Dedifferentiated amniotic fluid mesenchymal stem cell (primary cell): ENCODE measurements around the gene SNCG.

Experiments used
- DNase-seq: peaks from one replicate; pipeline ENCODE4 v3.0.0-alpha.2; 2016; ENCODE audit errors: extremely low spot score

The SNCG gene

DNA sequence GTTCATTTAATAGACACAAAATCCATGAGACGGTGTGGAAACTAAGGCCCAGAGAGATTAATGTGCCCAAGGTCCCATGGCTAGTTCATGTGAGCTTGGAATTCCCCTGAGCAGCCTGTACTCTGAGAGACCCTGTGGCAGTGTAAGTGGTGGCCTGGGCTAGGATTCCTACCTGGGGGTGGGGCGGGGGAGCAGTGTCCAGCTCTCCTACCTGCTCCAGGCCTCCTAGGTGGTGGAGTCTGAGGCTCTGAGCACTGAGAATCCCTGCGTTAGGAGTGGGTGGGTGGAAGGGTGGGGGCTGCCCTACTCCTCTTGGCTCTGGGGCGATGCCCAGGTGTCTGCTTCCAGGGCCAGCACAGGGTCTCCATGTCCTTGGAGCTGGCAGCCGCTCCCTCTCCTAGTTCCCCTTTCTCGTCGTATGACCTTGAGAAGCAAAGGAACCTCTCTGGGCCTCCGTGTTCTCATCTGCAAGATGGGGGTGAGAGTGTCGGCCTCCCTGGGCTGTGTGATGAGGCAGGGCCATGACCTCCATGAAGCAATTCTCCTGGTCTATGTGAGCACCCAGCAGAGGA, 2.5 kb downstream of the SNCG start:
- DNase-seq, result no peak

DNA sequence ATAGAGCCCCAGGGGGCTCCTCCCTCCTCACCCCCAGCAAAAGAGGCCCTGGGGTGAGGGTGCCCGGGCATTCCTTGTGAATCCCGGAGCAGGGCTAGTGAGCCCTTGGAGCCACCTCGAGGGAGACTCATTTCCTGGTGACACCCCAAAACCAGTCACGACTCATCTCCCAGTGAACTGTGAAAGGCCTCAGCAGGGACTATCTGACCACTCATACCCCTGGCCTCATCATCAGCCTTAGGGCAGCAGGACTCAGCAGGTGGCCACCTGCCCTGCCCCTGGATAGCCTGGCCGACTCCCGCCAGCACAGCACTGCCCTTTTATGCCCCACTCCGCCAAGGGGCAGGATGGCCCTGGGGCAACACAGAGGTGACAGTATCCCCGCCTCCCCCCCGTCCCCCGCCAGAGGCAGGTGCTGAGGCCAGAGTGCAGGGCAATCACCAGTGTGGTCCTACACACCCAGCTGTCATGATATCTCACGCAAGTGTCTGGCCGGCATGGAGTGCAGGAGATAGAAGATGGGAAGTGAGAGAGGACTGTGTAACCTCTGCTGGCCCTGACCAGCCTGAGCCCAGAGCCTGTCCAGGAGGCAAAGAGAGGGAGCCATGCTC, 3.2 kb downstream of the SNCG start:
- DNase-seq, result no peak

DNA sequence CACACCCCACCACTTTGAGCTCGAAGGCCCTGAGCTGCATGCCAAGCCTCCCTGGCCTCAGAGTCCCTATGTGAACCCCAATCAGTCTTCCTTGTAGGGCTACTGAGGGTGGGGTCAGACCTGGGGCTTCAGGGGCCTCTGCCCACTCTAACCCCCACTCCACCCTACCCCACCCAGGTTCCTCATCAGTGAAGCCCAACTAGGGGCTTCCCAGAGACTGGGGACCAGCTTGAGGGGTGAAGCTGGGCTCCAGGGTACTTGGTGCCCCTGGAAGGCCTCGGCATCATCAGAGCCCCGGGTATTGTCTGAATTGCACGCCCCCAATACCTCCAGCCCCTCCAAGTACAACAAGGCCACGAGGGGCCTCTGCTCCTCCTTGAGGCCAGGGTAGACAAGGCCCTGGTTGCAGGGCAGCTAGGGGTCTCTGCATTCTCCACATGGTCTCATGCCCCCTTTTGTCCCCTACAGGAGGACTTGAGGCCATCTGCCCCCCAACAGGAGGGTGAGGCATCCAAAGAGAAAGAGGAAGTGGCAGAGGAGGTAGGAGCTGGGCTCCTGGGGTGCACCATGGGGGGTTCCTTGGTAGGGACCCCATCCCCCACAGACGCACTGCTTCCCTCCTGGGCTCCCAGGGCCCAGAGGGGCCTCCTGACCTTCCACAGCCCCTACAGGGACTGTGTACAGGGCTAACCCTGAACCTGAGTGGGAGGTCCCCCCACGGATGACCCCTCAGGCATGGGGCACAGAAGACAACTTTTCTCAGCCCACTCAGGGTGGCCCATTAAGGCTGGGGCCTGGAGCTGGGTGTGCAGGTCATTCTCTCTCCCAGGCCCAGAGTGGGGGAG, 4.0 kb downstream of the SNCG start:
- DNase-seq, result no peak

DNA sequence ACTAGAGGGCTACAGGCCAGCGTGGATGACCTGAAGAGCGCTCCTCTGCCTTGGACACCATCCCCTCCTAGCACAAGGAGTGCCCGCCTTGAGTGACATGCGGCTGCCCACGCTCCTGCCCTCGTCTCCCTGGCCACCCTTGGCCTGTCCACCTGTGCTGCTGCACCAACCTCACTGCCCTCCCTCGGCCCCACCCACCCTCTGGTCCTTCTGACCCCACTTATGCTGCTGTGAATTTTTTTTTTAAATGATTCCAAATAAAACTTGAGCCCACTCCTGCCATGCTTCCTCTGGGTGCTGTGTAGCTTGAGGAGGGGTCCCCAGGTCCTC, 4.5 kb downstream of the SNCG start:
- DNase-seq, result no peak

DNA sequence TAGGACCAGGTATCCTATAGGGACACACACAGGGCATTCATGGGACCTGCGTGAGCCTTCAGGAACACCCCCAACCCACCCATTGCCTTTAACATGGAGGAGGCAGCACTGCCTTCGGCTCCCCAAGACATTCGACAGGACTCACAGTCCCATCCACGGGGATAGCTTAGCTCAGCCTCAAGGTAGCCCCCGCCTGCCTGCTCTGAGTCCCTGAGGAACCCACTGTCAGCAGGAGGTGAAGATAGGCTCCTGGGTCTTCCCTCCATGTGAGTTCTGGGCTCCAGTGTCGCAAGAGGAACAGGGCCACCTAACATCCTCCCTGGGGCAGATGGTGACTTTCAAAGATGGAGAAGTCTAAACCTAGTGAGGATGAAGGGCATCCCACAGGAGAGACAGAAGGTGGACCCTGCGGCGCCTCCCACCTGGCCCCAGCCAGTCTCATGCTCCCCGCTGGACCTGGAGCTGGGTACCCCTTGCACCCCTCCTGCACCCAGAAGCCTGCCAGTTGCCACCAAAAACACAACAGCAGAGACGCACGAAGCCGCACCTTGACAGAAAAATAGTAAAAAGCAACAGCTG, 5.0 kb downstream of the SNCG start:
- DNase-seq, result no peak

DNA sequence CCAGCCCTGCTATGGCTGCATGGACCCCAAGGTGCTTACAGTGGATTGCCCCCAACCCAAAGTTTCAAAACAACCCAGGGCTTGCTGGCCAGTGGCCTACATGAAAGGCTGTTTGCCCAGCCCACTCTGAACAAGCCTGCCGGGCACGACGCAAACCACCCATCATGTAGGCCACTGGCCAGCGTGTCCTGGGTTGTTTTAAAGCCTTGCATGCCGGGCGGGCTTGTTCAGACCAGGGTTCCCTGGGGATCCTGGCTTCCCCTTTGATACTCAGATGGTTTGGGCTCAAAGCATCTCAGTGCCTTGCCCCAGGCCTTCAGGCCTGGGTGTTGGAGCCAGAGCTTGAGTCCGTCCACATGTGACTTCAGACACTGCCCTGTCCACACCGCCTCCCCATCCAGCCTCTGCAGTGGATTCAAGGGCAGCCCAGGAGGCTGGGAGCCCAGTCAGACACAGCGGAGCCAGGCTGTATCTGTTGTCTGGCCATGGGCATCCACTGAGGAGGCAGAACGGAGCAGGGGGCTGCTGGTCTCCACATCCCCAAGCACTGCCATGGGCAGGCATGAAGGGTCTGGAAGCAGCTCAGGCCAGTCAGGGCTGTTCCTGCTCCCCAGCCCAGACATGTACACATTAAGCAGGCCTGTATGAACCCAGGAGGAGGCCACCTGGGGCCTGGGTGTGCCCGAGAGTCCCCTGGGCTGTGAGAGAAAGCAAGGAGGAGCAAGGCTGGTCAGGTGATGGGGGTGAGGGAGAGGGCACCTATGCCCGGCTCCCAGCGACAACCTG, 5.9 kb downstream of the SNCG start:
- DNase-seq, result no peak

DNA sequence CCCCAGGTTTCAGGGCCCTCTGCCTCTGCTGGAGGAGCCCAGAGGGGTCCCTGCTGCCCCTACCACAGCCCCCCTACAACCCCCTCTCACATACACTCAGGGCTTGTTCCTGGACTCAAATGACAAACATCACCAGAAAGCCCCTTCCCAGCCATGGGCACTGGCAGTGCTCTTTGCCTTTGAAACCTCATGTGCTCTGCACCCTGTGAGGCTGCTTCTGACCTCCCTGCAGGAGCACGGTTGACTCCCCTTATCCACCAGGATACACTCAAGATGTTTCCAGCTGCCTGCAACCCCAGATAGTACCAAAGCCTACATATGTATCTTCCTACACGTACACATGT, 6.4 kb downstream of the SNCG start:
- no peak for DNase-seq

DNA sequence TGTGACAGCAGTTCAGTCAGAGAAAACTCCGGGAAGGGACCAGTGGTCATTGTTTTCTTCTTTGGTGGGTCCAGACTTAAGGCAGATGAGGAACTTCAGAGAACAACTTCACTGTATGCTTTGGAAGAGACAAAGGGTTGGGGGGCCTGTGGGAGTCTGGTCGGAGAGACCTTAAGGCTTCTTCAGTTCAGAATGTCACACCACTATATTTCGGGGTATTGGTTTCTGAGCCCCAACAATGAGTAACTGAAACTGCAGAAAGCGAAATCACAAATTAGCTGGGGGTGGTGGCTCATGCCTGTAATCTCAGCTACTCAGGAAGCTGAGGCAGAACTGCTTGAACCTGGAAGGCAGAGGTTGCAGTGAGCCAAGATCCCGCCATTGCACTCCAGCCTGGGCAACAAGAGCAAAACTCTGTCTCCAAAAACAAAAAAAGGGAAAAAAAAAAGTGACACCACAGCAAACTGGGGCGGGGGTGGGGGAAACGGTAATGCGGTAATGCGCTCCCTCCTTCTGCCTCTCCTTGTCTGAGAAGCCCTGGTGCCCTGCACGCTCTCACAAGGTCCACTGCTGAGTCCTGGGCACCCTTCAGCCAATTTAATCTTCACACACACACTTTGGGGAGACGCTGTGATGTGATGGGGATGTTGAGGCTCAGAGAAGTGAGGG, 7.7 kb downstream of the SNCG start:
- no peak for DNase-seq

DNA sequence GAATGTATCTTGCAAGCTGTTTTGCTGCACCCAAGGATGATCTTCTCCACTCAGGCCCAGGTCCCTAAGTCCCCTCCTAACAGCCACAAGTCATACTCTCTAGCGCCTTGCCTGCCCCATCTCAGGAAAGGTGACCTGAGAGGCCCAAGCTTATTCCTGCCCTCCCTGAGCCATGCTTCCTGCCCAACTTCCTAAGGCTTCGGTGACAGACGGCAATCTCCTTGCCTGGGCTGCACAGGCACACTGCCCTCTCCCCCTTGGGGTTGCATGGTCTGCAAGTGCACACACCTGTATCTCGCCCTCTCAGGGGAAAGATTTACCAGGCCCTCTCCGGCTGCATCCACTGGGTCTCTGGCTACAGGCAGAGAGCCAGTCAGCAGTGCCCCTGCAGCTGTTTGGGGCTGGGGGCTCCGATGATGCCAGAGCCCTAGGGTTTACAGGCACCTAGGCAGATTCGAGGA, 9.1 kb downstream of the SNCG start:
- DNase-seq, result no peak

DNA sequence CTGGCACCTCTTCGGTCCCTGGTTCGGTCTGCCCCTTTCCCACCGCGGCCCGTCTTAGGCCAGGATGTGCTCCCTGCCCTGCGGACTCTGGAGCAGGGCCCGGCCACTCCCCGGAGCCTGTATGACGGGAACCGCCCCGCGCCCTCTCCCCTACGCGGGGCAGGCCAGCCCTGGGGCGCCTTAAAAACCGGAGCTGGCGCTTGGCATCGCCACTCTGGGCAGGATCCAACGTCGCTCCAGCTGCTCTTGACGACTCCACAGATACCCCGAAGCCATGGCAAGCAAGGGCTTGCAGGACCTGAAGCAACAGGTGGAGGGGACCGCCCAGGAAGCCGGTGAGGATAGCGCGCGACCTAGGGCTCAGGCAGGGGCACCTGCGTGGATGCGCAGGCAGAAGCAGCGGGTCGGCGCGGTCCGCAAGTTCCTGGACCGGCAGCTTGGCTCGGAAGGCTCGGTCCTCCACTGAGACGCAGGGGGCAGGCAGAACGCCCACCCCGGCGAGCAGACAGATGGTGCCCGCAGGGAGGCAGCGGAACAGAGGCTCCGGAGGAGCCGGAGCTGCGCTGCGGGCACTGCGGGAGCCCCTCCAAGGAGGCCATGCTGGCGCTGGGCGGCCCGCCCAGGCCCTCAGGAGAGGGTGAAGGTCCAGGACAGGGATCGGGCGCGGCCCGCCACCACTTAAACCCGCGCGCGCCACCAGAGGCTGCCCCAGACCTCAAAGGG, 10.0 kb downstream of the SNCG start, which contains the start of gene ADIRF:
ADIRF (plus strand) TSS at position 212 of the 723 bp plus-strand sequence; CDS start at position 275, 63 bp downstream.
- DNase-seq, result no peak

DNA sequence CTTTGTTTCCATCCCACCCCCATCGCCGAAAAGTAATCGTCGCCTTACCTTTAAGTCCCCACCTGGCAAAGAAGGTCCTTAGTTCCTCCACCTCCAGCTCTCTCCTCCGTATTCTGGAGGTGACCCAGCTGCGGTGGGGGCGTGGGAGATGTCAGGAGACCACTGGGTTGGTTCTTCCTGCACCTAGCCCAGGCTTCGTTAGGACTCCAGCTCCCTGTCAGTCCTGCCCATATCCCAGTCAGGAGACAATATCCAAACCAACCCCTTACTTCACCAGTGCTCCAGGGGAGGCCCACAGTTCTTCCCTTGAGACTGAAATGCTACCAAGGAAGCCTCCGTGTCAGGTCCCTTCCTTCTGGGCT, 10.6 kb downstream of the SNCG start:
- no peak for DNase-seq

DNA sequence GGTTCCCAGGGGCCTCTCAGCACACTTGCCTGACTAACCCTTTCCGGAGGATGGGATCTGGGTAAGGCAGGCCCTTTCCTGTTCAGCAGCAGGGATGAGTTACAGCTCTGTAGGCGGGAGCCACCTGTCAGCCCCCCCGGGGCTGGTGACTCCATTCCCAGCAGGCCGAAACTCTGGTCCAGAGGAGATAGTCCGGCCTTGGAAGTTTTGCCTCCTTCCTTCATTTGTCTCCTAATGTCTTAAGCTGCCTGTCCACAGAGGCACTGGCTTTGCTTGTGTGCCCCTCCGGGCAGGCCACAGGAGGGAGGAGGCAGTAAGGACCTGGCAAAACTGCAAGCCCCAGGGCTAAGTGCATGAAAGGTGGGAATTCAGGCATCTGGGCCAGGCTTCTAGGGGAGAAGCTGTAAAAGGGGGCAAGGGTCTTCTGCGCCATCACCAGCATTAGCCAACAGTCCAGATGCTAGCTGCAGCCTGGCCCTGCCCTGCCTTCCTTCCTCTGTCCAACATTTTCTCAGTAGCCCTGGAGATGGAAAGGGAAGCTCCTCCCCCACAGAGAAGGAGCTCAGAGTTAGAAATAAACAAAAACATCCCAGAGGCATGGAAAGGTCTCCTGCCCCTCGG, 11.1 kb downstream of the SNCG start:
- no peak for DNase-seq

DNA sequence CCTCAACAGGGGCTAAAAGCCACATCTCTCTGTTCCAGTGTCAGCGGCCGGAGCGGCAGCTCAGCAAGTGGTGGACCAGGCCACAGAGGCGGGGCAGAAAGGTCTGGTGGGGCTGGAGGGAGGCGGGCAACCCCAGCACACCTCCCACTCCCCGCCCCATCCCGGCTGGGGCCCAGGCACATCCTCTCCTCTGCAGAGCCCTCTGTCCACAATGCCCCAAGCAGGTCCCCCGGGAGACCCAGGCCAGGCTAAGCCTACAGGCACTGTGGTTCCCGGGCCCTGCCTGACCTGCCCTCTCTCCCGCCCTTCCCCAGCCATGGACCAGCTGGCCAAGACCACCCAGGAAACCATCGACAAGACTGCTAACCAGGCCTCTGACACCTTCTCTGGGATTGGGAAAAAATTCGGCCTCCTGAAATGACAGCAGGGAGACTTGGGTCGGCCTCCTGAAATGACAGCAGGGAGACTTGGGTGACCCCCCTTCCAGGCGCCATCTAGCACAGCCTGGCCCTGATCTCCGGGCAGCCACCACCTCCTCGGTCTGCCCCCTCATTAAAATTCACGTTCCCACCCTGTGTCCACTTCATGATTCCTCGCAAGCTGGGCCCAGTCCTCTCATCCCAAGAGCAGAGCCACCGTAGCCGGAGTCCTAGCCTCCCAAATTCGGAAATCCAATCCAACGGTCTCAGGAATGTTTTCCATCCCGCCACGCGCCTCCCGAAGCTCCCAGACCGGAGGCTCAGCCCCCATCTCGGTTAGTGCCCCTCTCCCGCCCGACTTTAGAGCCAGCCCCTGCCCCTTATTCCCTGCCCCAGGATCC, 12.0 kb downstream of the SNCG start:
- DNase-seq, result peak; percentile 40

DNA sequence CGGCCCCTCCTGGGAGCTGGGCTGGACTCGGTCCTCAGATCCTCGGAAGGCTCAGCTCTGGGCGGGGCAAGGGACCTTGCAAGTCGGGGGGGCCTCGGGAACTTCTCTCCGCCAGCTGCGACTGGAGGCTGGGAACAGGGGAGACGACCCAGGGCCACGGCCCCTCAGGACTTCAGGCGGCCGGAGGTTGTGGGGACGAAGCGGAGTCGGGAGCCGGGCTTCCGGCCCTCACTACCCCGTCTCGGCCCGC, 12.5 kb downstream of the SNCG start:
- no peak for DNase-seq

DNA sequence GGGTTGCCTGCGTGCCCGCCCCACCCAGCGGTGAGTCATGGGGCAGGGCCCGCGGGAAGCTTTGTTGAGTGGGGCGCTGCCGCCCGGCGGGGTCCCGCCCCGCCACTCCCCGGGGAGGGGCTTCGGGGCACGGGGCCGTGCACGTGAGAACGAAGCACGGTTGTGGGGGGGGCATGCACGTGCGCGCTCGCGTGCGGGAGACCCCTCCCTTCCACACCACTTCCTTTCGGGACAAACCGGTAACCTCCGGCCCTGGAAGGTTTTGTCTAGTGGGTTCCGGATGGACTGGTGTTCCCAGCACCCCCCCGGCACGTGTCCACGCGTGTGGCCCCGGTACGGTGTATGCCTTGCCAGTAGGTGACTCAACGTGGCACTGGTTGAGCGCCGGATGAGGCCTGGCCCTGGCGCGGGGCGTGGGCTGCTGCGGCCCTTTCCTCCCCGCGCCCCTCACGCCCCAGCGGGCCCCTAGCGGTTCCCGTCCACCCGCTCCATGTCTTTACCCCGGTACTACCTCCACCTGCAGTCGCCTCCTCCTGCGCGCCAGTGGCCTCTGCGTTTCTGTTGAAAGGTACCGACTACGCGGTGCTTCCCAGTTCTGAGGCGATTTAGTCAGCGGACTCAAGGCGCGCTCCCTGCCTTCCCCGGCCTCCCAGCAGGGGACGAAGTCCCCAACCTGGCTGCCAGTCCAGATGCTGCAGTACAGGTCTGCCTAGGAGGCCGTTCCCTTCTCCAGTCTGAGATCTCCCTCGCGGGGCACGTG, 13.0 kb downstream of the SNCG start:
- DNase-seq, result peak; percentile 75

DNA sequence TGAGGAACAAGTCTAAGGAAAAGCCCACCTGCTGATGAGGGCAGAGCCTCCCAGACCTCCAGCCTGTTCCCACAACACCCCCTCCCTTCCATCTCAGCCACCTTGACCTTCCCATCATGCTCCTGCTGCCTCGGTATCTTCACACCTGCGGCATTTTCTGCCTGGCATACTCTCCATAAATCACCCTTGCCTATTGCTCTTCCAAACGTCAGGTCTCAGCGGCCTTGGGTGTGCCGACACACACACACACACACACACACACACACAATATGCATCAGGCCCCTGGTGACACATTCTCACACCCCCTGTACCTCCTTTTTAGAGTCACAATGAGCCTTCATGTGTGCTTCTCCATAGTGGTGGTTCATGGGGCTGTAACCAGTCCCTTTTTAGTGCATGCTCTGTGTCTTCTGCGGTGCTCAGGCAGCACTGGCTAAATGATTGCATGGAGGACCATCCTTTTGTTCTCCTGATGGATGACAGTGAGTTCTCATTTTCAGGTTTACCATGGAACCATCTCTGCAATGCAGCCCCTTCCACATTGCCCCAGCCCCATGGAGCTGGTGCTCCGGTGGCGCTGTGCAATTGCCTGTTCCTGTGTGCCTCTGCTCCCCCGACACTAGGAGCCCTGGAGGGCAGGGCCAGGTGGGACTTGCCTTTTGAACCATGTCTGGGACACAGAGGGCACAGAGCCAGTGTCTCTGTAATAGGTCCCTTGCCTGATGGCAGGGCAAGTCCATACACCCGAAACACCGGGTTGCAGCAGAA, 14.4 kb downstream of the SNCG start:
- DNase-seq, result no peak

DNA sequence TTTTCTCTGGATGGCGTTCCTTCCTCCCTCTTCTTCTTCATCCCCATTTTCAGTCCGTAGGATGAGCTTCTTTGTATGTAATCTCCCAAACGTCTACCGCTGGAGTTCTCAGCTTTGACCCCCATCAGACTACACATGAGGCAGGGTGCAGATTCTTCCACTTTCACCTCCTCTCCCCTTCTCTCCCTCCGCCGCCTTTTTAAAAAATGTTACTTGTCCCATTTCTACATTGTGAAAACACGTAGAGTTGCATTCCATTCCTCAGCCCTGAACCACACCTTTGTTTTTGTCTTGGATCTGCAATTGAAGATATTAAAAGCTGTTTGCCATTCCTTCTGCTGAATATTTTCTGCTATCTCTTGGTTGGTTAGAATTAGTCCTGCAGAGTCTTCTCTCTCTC, 16.1 kb downstream of the SNCG start:
- DNase-seq, result no peak

DNA sequence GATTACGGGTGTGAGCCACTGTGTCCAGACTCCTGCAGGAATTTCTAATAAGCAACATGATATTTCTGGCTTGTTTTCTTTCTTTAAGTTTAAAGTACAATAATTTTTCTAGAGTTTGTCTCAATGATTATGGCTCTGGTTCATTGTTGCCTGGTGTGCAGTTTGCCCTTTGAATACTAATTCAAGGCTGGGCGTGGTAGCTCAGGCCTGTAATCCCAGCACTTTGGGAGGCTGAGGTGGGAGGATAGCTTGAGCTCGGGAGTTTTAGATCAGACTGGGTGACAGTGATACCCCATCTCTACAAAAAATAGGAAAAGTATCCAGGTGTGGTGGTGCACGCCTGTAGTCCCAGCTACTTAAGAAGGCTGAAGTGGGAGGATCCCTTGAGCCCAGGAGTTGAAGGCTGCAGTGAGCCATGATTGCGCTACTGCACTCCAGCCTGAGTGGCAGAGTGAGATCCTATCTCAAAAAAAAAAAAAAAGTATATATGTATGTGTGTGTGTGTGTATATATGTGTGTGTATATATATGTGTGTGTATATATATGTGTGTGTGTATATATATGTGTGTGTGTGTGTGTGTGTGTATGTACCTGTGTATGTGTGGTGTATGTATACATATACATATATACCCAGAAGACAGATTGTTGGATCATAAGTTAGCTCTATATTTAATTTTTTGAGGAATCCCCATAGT, 18.1 kb downstream of the SNCG start:
- no peak for DNase-seq
